IMR-90 (cell line): ENCODE measurements around the gene ST6GALNAC3. TPM values are rescaled to one million over a fixed set of nuclear protein-coding genes. Genes with fewer than 3 reads are reported as not detected.

Experiments
- ATAC-seq: fragments of 200-7000 bp; cut with Tn5 transposase; 2 replicates; pipeline ENCODE4 v1.9.1; 2020; ENCODE audit warnings: low read depth, mild to moderate bottlenecking, moderate library complexity
- BruUV-seq: library from RNA; stranded (reverse); fragments of 400-500 nt; replicated peaks from 2 replicates; lab custom pipeline; 2021; lab: Mats Ljungman, UMichigan
- CTCF ChIA-PET: fragments of 300-600 bp; formaldehyde crosslinking; extraction: SDS; loops from one replicate; lab custom pipeline; 2021; ENCODE audit warnings: antibody characterized with exemption; lab: Yijun Ruan, JAX
- POLR2A ChIA-PET: fragments of 300-600 bp; sonication (Branson Sonifier 250); formaldehyde crosslinking; loops from one replicate; lab custom pipeline; 2022; ENCODE audit warnings: antibody characterized with exemption; ENCODE audit not compliant: unreplicated experiment; lab: Charles Lee
- DNase-seq: peaks from one replicate; pipeline ENCODE4 v3.0.0; 2013
- H2AFZ ChIP-seq: replicated peaks from 2 replicates; pipeline ENCODE3; 2013; ENCODE audit warnings: low read length, mild to moderate bottlenecking; ENCODE audit not compliant: poor library complexity
- H2AK5ac ChIP-seq: 2 replicates; pipeline ENCODE4 v1.6.1; 2013; ENCODE audit warnings: low read depth, low read length, inconsistent platforms
- H2AK9ac ChIP-seq: replicated peaks from 2 replicates; pipeline ENCODE3; 2013; ENCODE audit warnings: mild to moderate bottlenecking, low read depth, low read length, moderate library complexity; ENCODE audit not compliant: poor library complexity
- H2BK120ac ChIP-seq: 2 replicates; pipeline ENCODE4 v1.6.1; 2013; ENCODE audit warnings: low read depth, low read length, inconsistent platforms
- H2BK15ac ChIP-seq: 3 replicates; pipeline ENCODE4 v1.6.1; 2013; ENCODE audit warnings: low read depth, low read length, inconsistent platforms
- H2BK20ac ChIP-seq: 2 replicates; pipeline ENCODE4 v1.6.1; 2013; ENCODE audit warnings: low read depth, mild to moderate bottlenecking, inconsistent platforms, low read length, moderate library complexity
- H2BK5ac ChIP-seq: 2 replicates; pipeline ENCODE4 v1.6.1; 2013; ENCODE audit warnings: mild to moderate bottlenecking, low read depth, low read length, inconsistent platforms; ENCODE audit not compliant: poor library complexity, severe bottlenecking
- H3K14ac ChIP-seq: replicated peaks from 2 replicates; pipeline ENCODE4 v1.6.1; 2013; ENCODE audit warnings: low read depth, low read length, inconsistent platforms
- H3K18ac ChIP-seq: 2 replicates; pipeline ENCODE4 v1.6.1; 2013; ENCODE audit warnings: low read depth, low read length, control low read depth
- H3K23ac ChIP-seq: 2 replicates; pipeline ENCODE4 v1.6.1; 2013; ENCODE audit warnings: low read depth, low read length, inconsistent platforms
- H3K27ac ChIP-seq: 2 replicates; pipeline ENCODE4 v1.5.1; 2013; ENCODE audit warnings: mild to moderate bottlenecking, control low read depth, low read length; ENCODE audit not compliant: insufficient read depth
- H3K27me3 ChIP-seq: 2 replicates; pipeline ENCODE4 v1.6.1; 2013; ENCODE audit warnings: low read length; ENCODE audit not compliant: control insufficient read depth, insufficient read depth
- H3K36me3 ChIP-seq: 2 replicates; pipeline ENCODE4 v1.6.1; 2013; ENCODE audit warnings: low read length, mixed read lengths; ENCODE audit not compliant: control insufficient read depth, insufficient read depth
- H3K4ac ChIP-seq: 2 replicates; pipeline ENCODE4 v1.6.1; 2013; ENCODE audit warnings: low read depth, low read length, inconsistent platforms
- H3K4me1 ChIP-seq: 2 replicates; pipeline ENCODE4 v1.6.1; 2013; ENCODE audit warnings: low read length, mixed read lengths; ENCODE audit not compliant: control insufficient read depth, insufficient read depth
- H3K4me2 ChIP-seq: 2 replicates; pipeline ENCODE4 v1.6.1; 2013; ENCODE audit warnings: low read depth, mild to moderate bottlenecking, control low read depth, low read length, moderate library complexity
- H3K4me3 ChIP-seq: 2 replicates; pipeline ENCODE4 v1.5.1; 2013; ENCODE audit warnings: low read depth, mild to moderate bottlenecking, control low read depth, low read length, moderate library complexity; ENCODE audit not compliant: insufficient read depth
- H3K56ac ChIP-seq: 2 replicates; pipeline ENCODE4 v1.6.1; 2013; ENCODE audit warnings: low read length, inconsistent platforms; ENCODE audit not compliant: insufficient read depth; ENCODE audit errors: extremely low read depth
- H3K79me1 ChIP-seq, 2 experiments: 2 replicates each; pipeline ENCODE4 v1.6.1; 2013; ENCODE audit warnings: low read length in 2 of 2, inconsistent platforms in 1 of 2, low read depth in 1 of 2
- H3K9ac ChIP-seq: 2 replicates; pipeline ENCODE4 v1.6.1; 2013; ENCODE audit warnings: low read depth, low read length, control low read depth
- H3K9me1 ChIP-seq: 2 replicates; pipeline ENCODE4 v1.6.1; 2013; ENCODE audit warnings: low read length, inconsistent platforms; ENCODE audit not compliant: insufficient read depth
- H3K9me3 ChIP-seq: 2 replicates; pipeline ENCODE4 v1.6.1; 2013; ENCODE audit warnings: low read length; ENCODE audit not compliant: control insufficient read depth, insufficient read depth
- H4K20me1 ChIP-seq: 2 replicates; pipeline ENCODE4 v1.6.1; 2013; ENCODE audit warnings: low read length, inconsistent platforms; ENCODE audit not compliant: insufficient read depth
- H4K5ac ChIP-seq: 2 replicates; pipeline ENCODE4 v1.6.1; 2013; ENCODE audit warnings: mild to moderate bottlenecking, low read depth, low read length, control low read depth
- H4K8ac ChIP-seq, 2 experiments: 2 replicates each; pipeline ENCODE4 v1.6.1; 2013; ENCODE audit warnings: low read depth in 2 of 2, low read length in 2 of 2, control low read depth in 1 of 2, inconsistent platforms in 1 of 2
- H4K91ac ChIP-seq: 2 replicates; pipeline ENCODE4 v1.6.1; 2013; ENCODE audit warnings: low read depth, low read length, inconsistent platforms; ENCODE audit not compliant: insufficient read depth
- MAZ ChIP-seq: IDR thresholded peaks from 2 replicates; pipeline ENCODE4 v1.6.1; 2012; ENCODE audit warnings: low read depth, mild to moderate bottlenecking, low read length, improper control_type of control experiment, moderate library complexity, borderline replicate concordance
- POLR2A ChIP-seq: IDR thresholded peaks from 2 replicates; pipeline ENCODE4 v1.6.1; 2012; ENCODE audit warnings: mild to moderate bottlenecking, low read depth, low read length
- WGBS, 2 experiments: methylation state at CpG; one replicate each; pipeline versions ENCODE4 v1.1.5 to v1.1.7; 2013; ENCODE audit warnings: missing lambda C conversion rate in 2 of 2; ENCODE audit not compliant: insufficient read length in 1 of 2; ENCODE audit errors: extremely low coverage in 2 of 2; 5-methylcytosine and 5-hydroxymethylcytosine counted together
- dilution Hi-C: fragments of 300-500 bp; cut with HindIII; formaldehyde crosslinking; loops from one replicate; pipeline ENCODE4 v1.14.3; 2018; ENCODE audit warnings: low sequenced_read_pairs; ENCODE audit not compliant: unreplicated experiment
- in situ Hi-C: fragments of 300-500 bp; cut with MboI; formaldehyde crosslinking; loops from 3 replicates; pipeline ENCODE4 v1.14.3; 2019; ENCODE audit warnings: low sequenced_read_pairs, inconsistent platforms, mixed read lengths
- intact Hi-C: fragments of 100-400 bp; cut with micrococcal nuclease; formaldehyde crosslinking; loops from 2 replicates; pipeline ENCODE4 v1.10.0; 2022
- polyA plus RNA-seq, 3 experiments: library from polyadenylated mRNA; depleted of rRNA; stranded (reverse); fragments of >200 nt; gene quantifications; 2 replicates each; pipeline ENCODE4 v1.2.3, GENCODE V29; 2012; ENCODE audit warnings: low replicate concordance in 1 of 3
- total RNA-seq: library from RNA; depleted of rRNA; stranded (reverse); fragments of >200 nt; gene quantifications from 2 replicates; pipeline ENCODE4 v1.2.3, GENCODE V29; 2012
- TF ChIP-seq, protein P1 (sequence below): fragments of 150-350 bp; IDR thresholded peaks from 2 replicates; pipeline ENCODE4 v1.6.1; 2016; ENCODE audit warnings: low read depth, mild to moderate bottlenecking, low read length, moderate library complexity, borderline replicate concordance

ST6GALNAC3 gene
- total and polyA plus RNA-seq, 2 of the 4 experiments (the other 2 are of a cell fraction), result 0.65 to 1.3 TPM

DNA sequence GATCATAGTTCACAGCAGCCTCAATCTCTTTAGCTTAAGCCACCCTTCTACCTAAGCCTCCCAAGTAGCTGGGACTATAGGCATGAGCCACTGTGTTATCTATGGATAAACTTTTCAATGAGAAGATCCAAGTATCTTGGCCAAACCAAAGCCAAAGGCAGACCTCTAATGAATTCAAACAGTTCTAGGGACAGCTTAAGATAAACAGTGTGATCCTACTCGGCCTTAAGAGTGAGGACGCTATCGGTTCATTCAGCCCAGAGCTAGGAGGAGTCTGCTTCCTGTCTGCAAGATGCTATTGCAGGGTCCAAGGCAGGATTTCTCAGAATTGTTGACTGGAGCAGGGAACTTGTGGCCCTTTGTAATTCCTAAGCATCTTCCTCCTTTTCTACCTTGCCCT lies 368.7 kb downstream of the ST6GALNAC3 start:
- H2BK15ac ChIP-seq, result no peak overlapping the region
- H2AK9ac ChIP-seq, result no peak overlapping the region
- H3K4me1 ChIP-seq, result no peaks in the 10 kb centered on the region
- H3K56ac ChIP-seq, result no peak overlapping the region
- dilution Hi-C loops, result no loop called here
- no peak overlapping the region for H3K27ac ChIP-seq
- no peaks in the 10 kb centered on the region for H3K79me1 ChIP-seq
- no peak overlapping the region for H2BK120ac ChIP-seq
- no peaks in the 10 kb centered on the region for H3K27me3 ChIP-seq
- DNase-seq (no peak), ATAC-seq (no peak)
- H2AFZ ChIP-seq, result no peak overlapping the region
- no peak overlapping the region for H3K14ac ChIP-seq
- H3K9me1 ChIP-seq, result no peaks in the 10 kb centered on the region
- no peak overlapping the region for H2BK20ac ChIP-seq
- TF ChIP-seq, protein P1, sequence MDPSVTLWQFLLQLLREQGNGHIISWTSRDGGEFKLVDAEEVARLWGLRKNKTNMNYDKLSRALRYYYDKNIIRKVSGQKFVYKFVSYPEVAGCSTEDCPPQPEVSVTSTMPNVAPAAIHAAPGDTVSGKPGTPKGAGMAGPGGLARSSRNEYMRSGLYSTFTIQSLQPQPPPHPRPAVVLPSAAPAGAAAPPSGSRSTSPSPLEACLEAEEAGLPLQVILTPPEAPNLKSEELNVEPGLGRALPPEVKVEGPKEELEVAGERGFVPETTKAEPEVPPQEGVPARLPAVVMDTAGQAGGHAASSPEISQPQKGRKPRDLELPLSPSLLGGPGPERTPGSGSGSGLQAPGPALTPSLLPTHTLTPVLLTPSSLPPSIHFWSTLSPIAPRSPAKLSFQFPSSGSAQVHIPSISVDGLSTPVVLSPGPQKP, result no peak
- TF ChIP-seq POLR2A (no peak), MAZ (no peak)
- no peaks in the 10 kb centered on the region for H3K9me3 ChIP-seq
- intact Hi-C loops, result no loop called here
- no peak overlapping the region for H4K8ac ChIP-seq
- H3K4me3 ChIP-seq, result no peak overlapping the region
- H2AK5ac ChIP-seq, result no peak overlapping the region
- H3K4ac ChIP-seq, result no peak overlapping the region
- H4K5ac ChIP-seq, result no peak overlapping the region
- H3K36me3 ChIP-seq, result no peaks in the 10 kb centered on the region
- no peak overlapping the region for H3K4me2 ChIP-seq
- BruUV-seq, result no TSS peak
- no peak overlapping the region for H4K91ac ChIP-seq
- WGBS, 2 experiments, result 80% methylated on average over 1 of the region's 3 CpGs; no CpG with 5 or more reads in 1 of the 2 experiments
- H3K23ac ChIP-seq, result no peak overlapping the region
- no peak overlapping the region for H3K9ac ChIP-seq
- ChIA-PET POLR2A (no interaction called here), CTCF (no interaction called here)
- no peak overlapping the region for H3K18ac ChIP-seq
- in situ Hi-C loops, result no loop called here
- no peaks in the 10 kb centered on the region for H4K20me1 ChIP-seq
- H2BK5ac ChIP-seq, result no peak overlapping the region
